HCT116 (cell line): ENCODE data around the gene IL22RA2. TPM values are rescaled to one million over a fixed set of nuclear protein-coding genes. Genes with fewer than 3 reads are reported as not detected.

Experiments used
- ATAC-seq: fragments of 200-7000 bp; cut with Tn5 transposase; 2 replicates; pipeline ENCODE4 v1.9.1; 2020; ENCODE audit warnings: mild to moderate bottlenecking, moderate library complexity
- BruUV-seq: library from RNA; stranded (reverse); fragments of 400-500 nt; replicated peaks from 2 replicates; lab custom pipeline; 2021; lab: Mats Ljungman, UMichigan
- CTCF ChIA-PET: fragments of 300-600 bp; sonication (Branson Sonifier 250); formaldehyde crosslinking; loops from one replicate; lab custom pipeline; 2021; ENCODE audit warnings: antibody characterized with exemption; lab: Charles Lee
- POLR2A ChIA-PET: fragments of 300-600, 350-600 bp; sonication (Branson Sonifier 250); formaldehyde crosslinking; loops from one replicate; lab custom pipeline; 2021; ENCODE audit warnings: antibody characterized with exemption; lab: Charles Lee
- RAD21 ChIA-PET, 2 experiments: fragments of 300-600 bp; sonication (Branson Sonifier 250); formaldehyde crosslinking; loops; one replicate each; lab custom pipeline; 2023; ENCODE audit warnings: low total read pairs in 2 of 2; ENCODE audit not compliant: uncharacterized antibody in 2 of 2, unreplicated experiment in 2 of 2, low non-redundant PET in 1 of 2; lab: Charles Lee
- DNase-seq: peaks from one replicate; pipeline ENCODE4 v3.0.0-alpha.2; 2010; ENCODE audit warnings: low read depth, low spot score
- H2AFZ ChIP-seq: fragments of 200-600 bp; shearing (Covaris generic), sonication (generic); 2 replicates; pipeline ENCODE4 v1.6.1; 2017; ENCODE audit warnings: low read depth, mixed run types, mixed read lengths, antibody characterized with exemption, low read length; ENCODE audit not compliant: poor library complexity, severe bottlenecking
- H3K27ac ChIP-seq: 2 replicates; pipeline ENCODE4 v1.5.1; 2012; ENCODE audit warnings: low read depth, low read length
- H3K27me3 ChIP-seq: fragments of 200-600 bp; sonication (generic); 2 replicates; pipeline ENCODE4 v1.6.1; 2016; ENCODE audit warnings: mixed run types, low read length, mixed read lengths; ENCODE audit not compliant: insufficient read depth
- H3K36me3 ChIP-seq, 2 experiments: fragments of 200-500 bp in 1 of 2; fragments of 200-600 bp in 1 of 2; sonication (Bioruptor generic) in 1 of 2; sonication (generic) in 1 of 2; 2 replicates each; pipeline versions ENCODE4 v1.5.1 to v1.6.1; 2014 to 2016; ENCODE audit warnings: low read length in 2 of 2, inconsistent platforms in 1 of 2, mixed read lengths in 1 of 2, mixed run types in 1 of 2; ENCODE audit not compliant: insufficient read depth in 2 of 2, control insufficient read depth in 1 of 2
- H3K4me1 ChIP-seq, 2 experiments: fragments of 200-600 bp in 1 of 2; sonication (generic) in 1 of 2; 2 replicates each; pipeline versions ENCODE4 v1.5.1 to v1.6.1; 2012 to 2017; ENCODE audit warnings: low read length in 2 of 2, inconsistent platforms in 1 of 2, mild to moderate bottlenecking in 1 of 2, mixed read lengths in 1 of 2, mixed run types in 1 of 2, moderate library complexity in 1 of 2; ENCODE audit not compliant: insufficient read depth in 2 of 2, control insufficient read depth in 1 of 2
- H3K4me2 ChIP-seq: fragments of 200-600 bp; sonication (generic); 2 replicates; pipeline ENCODE4 v1.6.1; 2017; ENCODE audit warnings: mixed run types, low read length, mixed read lengths
- H3K4me3 ChIP-seq, 2 experiments: fragments of 200-600 bp in 1 of 2; sonication (generic) in 1 of 2; replicated peaks in 1 of 2; 2 replicates each; pipeline ENCODE4 v1.5.1; 2011 to 2016; ENCODE audit warnings: low read length in 2 of 2, control low read depth in 1 of 2, low read depth in 1 of 2, mild to moderate bottlenecking in 1 of 2, mixed read lengths in 1 of 2, mixed run types in 1 of 2
- H3K79me2 ChIP-seq: fragments of 200-600 bp; sonication (generic); 2 replicates; pipeline ENCODE4 v1.6.1; 2017; ENCODE audit warnings: mild to moderate bottlenecking, mixed run types, low read length, moderate library complexity, mixed read lengths; ENCODE audit not compliant: insufficient read depth
- H3K9ac ChIP-seq: fragments of 200-600 bp; sonication (generic); 2 replicates; pipeline ENCODE4 v1.6.1; 2016; ENCODE audit warnings: low read length, mixed read lengths
- H3K9me2 ChIP-seq: fragments of 200-600 bp; sonication (generic), shearing (Covaris generic); 2 replicates; pipeline ENCODE4 v1.6.1; 2017; ENCODE audit warnings: mixed run types, mild to moderate bottlenecking, moderate library complexity; ENCODE audit not compliant: insufficient read depth
- H3K9me3 ChIP-seq, 2 experiments: fragments of 200-500 bp in 1 of 2; fragments of 200-600 bp in 1 of 2; sonication (Bioruptor generic) in 1 of 2; sonication (generic) in 1 of 2; 2 replicates each; pipeline ENCODE4 v1.6.1; 2014 to 2017; ENCODE audit warnings: low read length in 2 of 2, mixed read lengths in 2 of 2, inconsistent platforms in 1 of 2, low read depth in 1 of 2, mild to moderate bottlenecking in 1 of 2, mixed run types in 1 of 2, moderate library complexity in 1 of 2; ENCODE audit not compliant: control insufficient read depth in 1 of 2, insufficient read depth in 1 of 2
- H4K20me1 ChIP-seq: fragments of 200-600 bp; sonication (generic), shearing (Covaris generic); 2 replicates; pipeline ENCODE4 v1.6.1; 2017; ENCODE audit warnings: mixed run types, mild to moderate bottlenecking, moderate library complexity; ENCODE audit not compliant: insufficient read depth
- CBX3 ChIP-seq: IDR thresholded peaks from 2 replicates; pipeline ENCODE4 v1.6.1; 2012; ENCODE audit warnings: low read depth
- EGR1 ChIP-seq: IDR thresholded peaks from 2 replicates; pipeline ENCODE4 v1.6.1; 2012; ENCODE audit warnings: low read depth
- ELF1 ChIP-seq: IDR thresholded peaks from 2 replicates; pipeline ENCODE4 v1.6.1; 2012; ENCODE audit warnings: low read depth, borderline replicate concordance
- EZH2 ChIP-seq: fragments of 200-600 bp; sonication (generic); IDR thresholded peaks from 2 replicates; pipeline ENCODE4 v1.6.1; 2017; ENCODE audit warnings: antibody characterized with exemption, mixed run types
- EZH2phosphoT487 ChIP-seq: fragments of 200-600 bp; IDR thresholded peaks from 2 replicates; pipeline ENCODE4 v1.6.1; 2018; ENCODE audit warnings: antibody characterized with exemption, borderline replicate concordance
- FOSL1 ChIP-seq: IDR thresholded peaks from 2 replicates; pipeline ENCODE4 v1.6.1; 2012; ENCODE audit warnings: low read depth
- JUND ChIP-seq: IDR thresholded peaks from 2 replicates; pipeline ENCODE4 v1.6.1; 2012
- POLR2A ChIP-seq: IDR thresholded peaks from 2 replicates; pipeline ENCODE4 v1.7.0; 2011; ENCODE audit warnings: borderline replicate concordance; ENCODE audit not compliant: insufficient read depth, insufficient read length; ENCODE audit errors: extremely low read depth
- SP1 ChIP-seq: IDR thresholded peaks from 2 replicates; pipeline ENCODE4 v1.6.1; 2012; ENCODE audit warnings: low read depth
- TCF7L2 ChIP-seq: IDR thresholded peaks from 2 replicates; pipeline ENCODE4 v1.7.0; 2011; ENCODE audit warnings: borderline replicate concordance, inconsistent platforms; ENCODE audit not compliant: insufficient read depth, insufficient read length; ENCODE audit errors: extremely low read depth
- YY1 ChIP-seq: IDR thresholded peaks from 2 replicates; pipeline ENCODE4 v1.6.1; 2011; ENCODE audit warnings: low read length, low read depth, moderate library complexity, mild to moderate bottlenecking; ENCODE audit not compliant: insufficient replicate concordance; ENCODE audit errors: extremely low read depth
- ZFX ChIP-seq: fragments of 450-650 bp; IDR thresholded peaks from 2 replicates; pipeline ENCODE4 v1.6.1; 2017
- intact Hi-C: fragments of 100-400 bp; cut with micrococcal nuclease; formaldehyde crosslinking; loops from 2 replicates; pipeline ENCODE4 v1.10.0; 2022
- total RNA-seq: library from RNA; stranded (reverse); gene quantifications from one replicate; pipeline ENCODE4 v1.2.1, GENCODE V29; 2021; ENCODE audit not compliant: unreplicated experiment
- TF ChIP-seq, protein P1 (sequence below): IDR thresholded peaks from 2 replicates; pipeline ENCODE4 v1.6.1; 2012
- TF ChIP-seq, protein P2 (sequence below): IDR thresholded peaks from 2 replicates; pipeline ENCODE4 v1.6.1; 2011; ENCODE audit warnings: mild to moderate bottlenecking, low read length, moderate library complexity; ENCODE audit not compliant: insufficient replicate concordance; ENCODE audit errors: extremely low read depth
- TF ChIP-seq, protein P3 (sequence below), 3 experiments: fragments of 200-600 bp in 1 of 3; sonication (generic) in 1 of 3; IDR thresholded peaks in 2 of 3; conservative IDR thresholded peaks in 1 of 3; 2 replicates each; pipeline ENCODE4 v1.5.1; 2012 to 2017; ENCODE audit warnings: low read depth in 2 of 3, low read length in 2 of 3, antibody characterized with exemption in 1 of 3, borderline replicate concordance in 1 of 3, control low read depth in 1 of 3, mild to moderate bottlenecking in 1 of 3, mixed read lengths in 1 of 3, mixed run types in 1 of 3, moderate library complexity in 1 of 3; ENCODE audit not compliant: insufficient read depth in 1 of 3
- TF ChIP-seq, protein P4 (sequence below): IDR thresholded peaks from 2 replicates; pipeline ENCODE4 v1.6.1; 2012

The IL22RA2 gene
- total RNA-seq, 1 experiment from 2014 or later = not detected

DNA sequence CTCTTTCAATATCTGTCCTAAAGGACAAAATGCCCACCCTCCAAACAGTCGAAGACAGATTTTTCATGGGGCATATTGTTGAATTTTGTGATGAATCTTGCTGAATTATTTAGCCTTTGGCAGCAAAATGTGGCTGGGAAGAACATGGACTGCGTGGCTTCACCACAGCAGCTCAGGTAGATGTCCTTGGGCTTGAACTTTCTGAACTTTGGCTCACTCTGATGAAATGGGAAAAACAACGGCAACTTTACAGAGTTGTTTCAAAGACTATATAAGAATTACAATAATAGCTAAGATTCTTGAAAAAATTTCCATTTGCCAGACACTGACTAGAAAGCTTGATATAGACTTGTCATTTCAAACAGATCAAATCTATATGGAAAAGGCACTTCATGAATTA, 75.9 kb downstream of the IL22RA2 start:
- Histone ChIP-seq H3K79me2 (no peaks in the 10 kb centered on the region), H3K27me3 (no peaks in the 10 kb centered on the region), H3K9ac (no peak overlapping the region), H4K20me1 (no peaks in the 10 kb centered on the region), H2AFZ (no peak overlapping the region), H3K27ac (no peak overlapping the region), H3K9me2 (no peaks in the 10 kb centered on the region), H3K4me1 (peaks cover 0 to 3% of the 10 kb centered on the region in 2 experiments; a peak in 2 of 4 replicates), H3K9me3 (no peaks in the 10 kb centered on the region), H3K4me2 (no peak overlapping the region), H3K4me3 (no peak overlapping the region), H3K36me3 (no peaks in the 10 kb centered on the region)
- no peak for ATAC-seq
- intact Hi-C loops = loop anchor here (10.0 kb wide), 1 partner anchor 877 kb away; no protein-coding TSS in a partner anchor
- POLR2A ChIA-PET = no interaction called here
- RAD21 ChIA-PET = no interaction called here
- CTCF ChIA-PET = interaction anchor here (2.3 to 4.6 kb wide), 2 partner anchors 69 to 218 kb away, joined by 6 to 33 read pairs; no protein-coding TSS in a partner anchor
- no peak for DNase-seq
- TF ChIP-seq ELF1 (no peak), EZH2 (no peak), ZFX (no peak), EZH2phosphoT487 (no peak), FOSL1 (no peak), YY1 (no peak), SP1 (no peak), JUND (no peak), CBX3 (no peak), POLR2A (no peak), EGR1 (no peak), TCF7L2 (no peak)
- TF ChIP-seq, protein P1, sequence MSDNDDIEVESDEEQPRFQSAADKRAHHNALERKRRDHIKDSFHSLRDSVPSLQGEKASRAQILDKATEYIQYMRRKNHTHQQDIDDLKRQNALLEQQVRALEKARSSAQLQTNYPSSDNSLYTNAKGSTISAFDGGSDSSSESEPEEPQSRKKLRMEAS = no peak
- TF ChIP-seq, protein P2, sequence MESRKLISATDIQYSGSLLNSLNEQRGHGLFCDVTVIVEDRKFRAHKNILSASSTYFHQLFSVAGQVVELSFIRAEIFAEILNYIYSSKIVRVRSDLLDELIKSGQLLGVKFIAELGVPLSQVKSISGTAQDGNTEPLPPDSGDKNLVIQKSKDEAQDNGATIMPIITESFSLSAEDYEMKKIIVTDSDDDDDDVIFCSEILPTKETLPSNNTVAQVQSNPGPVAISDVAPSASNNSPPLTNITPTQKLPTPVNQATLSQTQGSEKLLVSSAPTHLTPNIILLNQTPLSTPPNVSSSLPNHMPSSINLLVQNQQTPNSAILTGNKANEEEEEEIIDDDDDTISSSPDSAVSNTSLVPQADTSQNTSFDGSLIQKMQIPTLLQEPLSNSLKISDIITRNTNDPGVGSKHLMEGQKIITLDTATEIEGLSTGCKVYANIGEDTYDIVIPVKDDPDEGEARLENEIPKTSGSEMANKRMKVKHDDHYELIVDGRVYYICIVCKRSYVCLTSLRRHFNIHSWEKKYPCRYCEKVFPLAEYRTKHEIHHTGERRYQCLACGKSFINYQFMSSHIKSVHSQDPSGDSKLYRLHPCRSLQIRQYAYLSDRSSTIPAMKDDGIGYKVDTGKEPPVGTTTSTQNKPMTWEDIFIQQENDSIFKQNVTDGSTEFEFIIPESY = no peak
- TF ChIP-seq, protein P3, sequence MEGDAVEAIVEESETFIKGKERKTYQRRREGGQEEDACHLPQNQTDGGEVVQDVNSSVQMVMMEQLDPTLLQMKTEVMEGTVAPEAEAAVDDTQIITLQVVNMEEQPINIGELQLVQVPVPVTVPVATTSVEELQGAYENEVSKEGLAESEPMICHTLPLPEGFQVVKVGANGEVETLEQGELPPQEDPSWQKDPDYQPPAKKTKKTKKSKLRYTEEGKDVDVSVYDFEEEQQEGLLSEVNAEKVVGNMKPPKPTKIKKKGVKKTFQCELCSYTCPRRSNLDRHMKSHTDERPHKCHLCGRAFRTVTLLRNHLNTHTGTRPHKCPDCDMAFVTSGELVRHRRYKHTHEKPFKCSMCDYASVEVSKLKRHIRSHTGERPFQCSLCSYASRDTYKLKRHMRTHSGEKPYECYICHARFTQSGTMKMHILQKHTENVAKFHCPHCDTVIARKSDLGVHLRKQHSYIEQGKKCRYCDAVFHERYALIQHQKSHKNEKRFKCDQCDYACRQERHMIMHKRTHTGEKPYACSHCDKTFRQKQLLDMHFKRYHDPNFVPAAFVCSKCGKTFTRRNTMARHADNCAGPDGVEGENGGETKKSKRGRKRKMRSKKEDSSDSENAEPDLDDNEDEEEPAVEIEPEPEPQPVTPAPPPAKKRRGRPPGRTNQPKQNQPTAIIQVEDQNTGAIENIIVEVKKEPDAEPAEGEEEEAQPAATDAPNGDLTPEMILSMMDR (IDR thresholded peaks at IDR 0.05 in 2 of 3, conservative IDR thresholded peaks at IDR 0.05 in 1 of 3; ENCODE audit: borderline replicate concordance in 1 of 3, insufficient read depth in 1 of 3, low read depth in 2 of 3, low read length in 2 of 3) = no peak
- TF ChIP-seq, protein P4, sequence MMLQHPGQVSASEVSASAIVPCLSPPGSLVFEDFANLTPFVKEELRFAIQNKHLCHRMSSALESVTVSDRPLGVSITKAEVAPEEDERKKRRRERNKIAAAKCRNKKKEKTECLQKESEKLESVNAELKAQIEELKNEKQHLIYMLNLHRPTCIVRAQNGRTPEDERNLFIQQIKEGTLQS = no peak
- BruUV-seq = no TSS peak
